Prostate gland (tissue), 2 donors: ENCODE results near the gene CDK5RAP3.

Experiments
- POLR2A ChIP-seq: fragments of 450-650 bp; IDR thresholded peaks from one replicate; pipeline ENCODE4 v1.6.1; 2016; ENCODE audit warnings: antibody characterized with exemption, mild to moderate bottlenecking
- POLR2AphosphoS5 ChIP-seq: sonication (generic); formaldehyde crosslinking; IDR thresholded peaks from one replicate; pipeline ENCODE4 v1.6.1; 2017; ENCODE audit warnings: antibody characterized with exemption
- TF ChIP-seq, protein P1 (sequence below), 4 experiments: fragments of 200-600 bp in 2 of 4; fragments of 450-650 bp in 2 of 4; sonication (generic) in 2 of 4; IDR thresholded peaks; 1 replicate in 3 of 4; 2 replicates in 1 of 4; pipeline ENCODE4 v1.5.1; 2016 to 2019; ENCODE audit warnings: antibody characterized with exemption in 4 of 4, mild to moderate bottlenecking in 2 of 4, moderate library complexity in 2 of 4

- no peak for TF ChIP-seq POLR2AphosphoS5
- TF ChIP-seq POLR2A, result no peak
- TF ChIP-seq, protein P1, sequence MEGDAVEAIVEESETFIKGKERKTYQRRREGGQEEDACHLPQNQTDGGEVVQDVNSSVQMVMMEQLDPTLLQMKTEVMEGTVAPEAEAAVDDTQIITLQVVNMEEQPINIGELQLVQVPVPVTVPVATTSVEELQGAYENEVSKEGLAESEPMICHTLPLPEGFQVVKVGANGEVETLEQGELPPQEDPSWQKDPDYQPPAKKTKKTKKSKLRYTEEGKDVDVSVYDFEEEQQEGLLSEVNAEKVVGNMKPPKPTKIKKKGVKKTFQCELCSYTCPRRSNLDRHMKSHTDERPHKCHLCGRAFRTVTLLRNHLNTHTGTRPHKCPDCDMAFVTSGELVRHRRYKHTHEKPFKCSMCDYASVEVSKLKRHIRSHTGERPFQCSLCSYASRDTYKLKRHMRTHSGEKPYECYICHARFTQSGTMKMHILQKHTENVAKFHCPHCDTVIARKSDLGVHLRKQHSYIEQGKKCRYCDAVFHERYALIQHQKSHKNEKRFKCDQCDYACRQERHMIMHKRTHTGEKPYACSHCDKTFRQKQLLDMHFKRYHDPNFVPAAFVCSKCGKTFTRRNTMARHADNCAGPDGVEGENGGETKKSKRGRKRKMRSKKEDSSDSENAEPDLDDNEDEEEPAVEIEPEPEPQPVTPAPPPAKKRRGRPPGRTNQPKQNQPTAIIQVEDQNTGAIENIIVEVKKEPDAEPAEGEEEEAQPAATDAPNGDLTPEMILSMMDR (IDR thresholded peaks at IDR 0.05), result no peak
These were observed 52.0 kb downstream of the CDK5RAP3 start for GRCh38 chr17:48022901-48023300.
